ENCODE measurements around the gene SLC49A4. TPM values are rescaled to one million over a fixed set of nuclear protein-coding genes. Genes with fewer than 3 reads are reported as not detected.

The SLC49A4 gene
- total and polyA plus RNA-seq, 2 of the 13 experiments (the other 11 are each of a cell fraction or from before 2014, with no cell fraction given), result 6.5 to 16.3 TPM

DNA sequence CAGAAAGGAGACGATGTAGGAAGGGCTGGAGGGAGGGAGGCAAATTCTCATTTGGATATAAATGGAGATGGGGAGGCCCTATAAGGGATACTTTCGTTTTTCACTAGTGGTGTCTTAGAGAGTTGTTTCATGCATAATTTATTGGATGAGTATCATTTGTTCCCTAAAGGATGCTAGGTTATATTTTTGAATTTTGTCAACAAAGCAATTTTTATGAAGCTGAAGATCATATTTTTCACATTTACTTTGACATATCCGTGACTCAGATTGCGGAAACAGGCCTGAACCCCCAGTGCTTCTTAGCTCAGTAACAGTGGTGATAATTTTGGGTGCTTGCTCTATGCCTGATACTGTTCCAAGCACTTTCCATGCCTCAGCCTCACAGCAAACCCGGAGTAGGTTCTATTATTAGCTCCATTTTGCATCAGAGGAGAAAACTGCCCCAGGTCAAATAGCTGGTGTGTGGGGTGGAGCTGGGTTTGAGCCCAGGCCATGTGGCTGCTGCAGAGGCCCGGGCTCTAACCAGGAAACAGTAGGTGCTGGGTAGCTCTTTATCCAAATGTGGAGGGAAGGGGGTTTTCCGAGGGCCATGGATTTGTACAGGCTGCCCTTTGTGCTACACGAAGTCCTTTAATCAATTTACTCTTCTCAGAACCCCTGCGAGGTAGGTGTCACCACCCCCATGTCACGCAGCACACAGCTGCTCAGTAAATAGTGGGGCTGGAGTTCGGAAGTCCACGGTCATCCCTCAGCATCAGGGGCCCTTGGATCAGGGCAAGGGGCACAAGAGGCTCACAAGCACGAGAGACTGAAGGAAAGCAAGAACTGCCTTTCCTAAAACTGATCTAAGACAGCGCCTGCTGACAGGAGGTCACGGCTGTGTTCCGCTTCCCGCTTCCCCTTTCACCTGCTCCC is 99.1 kb downstream of the SLC49A4 start (continued):
- TF ChIP-seq, protein P1, sequence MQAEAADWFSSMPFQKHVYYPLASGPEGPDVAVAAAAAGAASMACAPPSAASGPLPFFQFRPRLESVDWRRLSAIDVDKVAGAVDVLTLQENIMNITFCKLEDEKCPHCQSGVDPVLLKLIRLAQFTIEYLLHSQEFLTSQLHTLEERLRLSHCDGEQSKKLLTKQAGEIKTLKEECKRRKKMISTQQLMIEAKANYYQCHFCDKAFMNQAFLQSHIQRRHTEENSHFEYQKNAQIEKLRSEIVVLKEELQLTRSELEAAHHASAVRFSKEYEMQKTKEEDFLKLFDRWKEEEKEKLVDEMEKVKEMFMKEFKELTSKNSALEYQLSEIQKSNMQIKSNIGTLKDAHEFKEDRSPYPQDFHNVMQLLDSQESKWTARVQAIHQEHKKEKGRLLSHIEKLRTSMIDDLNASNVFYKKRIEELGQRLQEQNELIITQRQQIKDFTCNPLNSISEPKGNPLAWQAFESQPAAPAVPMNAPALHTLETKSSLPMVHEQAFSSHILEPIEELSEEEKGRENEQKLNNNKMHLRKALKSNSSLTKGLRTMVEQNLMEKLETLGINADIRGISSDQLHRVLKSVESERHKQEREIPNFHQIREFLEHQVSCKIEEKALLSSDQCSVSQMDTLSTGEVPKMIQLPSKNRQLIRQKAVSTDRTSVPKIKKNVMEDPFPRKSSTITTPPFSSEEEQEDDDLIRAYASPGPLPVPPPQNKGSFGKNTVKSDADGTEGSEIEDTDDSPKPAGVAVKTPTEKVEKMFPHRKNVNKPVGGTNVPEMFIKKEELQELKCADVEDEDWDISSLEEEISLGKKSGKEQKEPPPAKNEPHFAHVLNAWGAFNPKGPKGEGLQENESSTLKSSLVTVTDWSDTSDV (CRISPR knock-in tag; IDR thresholded peaks at IDR 0.05), result no peak
- TF ChIP-seq, protein P2, sequence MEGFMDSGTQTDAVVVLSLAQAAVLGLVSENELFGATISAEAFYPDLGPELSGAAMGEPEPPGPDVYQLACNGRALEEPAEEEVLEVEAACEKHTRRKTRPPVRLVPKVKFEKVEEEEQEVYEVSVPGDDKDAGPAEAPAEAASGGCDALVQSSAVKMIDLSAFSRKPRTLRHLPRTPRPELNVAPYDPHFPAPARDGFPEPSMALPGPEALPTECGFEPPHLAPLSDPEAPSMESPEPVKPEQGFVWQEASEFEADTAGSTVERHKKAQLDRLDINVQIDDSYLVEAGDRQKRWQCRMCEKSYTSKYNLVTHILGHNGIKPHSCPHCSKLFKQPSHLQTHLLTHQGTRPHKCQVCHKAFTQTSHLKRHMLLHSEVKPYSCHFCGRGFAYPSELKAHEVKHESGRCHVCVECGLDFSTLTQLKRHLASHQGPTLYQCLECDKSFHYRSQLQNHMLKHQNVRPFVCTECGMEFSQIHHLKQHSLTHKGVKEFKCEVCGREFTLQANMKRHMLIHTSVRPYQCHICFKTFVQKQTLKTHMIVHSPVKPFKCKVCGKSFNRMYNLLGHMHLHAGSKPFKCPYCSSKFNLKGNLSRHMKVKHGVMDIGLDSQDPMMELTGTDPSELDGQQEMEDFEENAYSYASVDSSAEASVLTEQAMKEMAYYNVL (CRISPR knock-in tag; IDR thresholded peaks at IDR 0.05; ENCODE audit: borderline replicate concordance), result peak; percentile 68; the same call in 1 of the 2 replicates
- TF ChIP-seq, protein P3, sequence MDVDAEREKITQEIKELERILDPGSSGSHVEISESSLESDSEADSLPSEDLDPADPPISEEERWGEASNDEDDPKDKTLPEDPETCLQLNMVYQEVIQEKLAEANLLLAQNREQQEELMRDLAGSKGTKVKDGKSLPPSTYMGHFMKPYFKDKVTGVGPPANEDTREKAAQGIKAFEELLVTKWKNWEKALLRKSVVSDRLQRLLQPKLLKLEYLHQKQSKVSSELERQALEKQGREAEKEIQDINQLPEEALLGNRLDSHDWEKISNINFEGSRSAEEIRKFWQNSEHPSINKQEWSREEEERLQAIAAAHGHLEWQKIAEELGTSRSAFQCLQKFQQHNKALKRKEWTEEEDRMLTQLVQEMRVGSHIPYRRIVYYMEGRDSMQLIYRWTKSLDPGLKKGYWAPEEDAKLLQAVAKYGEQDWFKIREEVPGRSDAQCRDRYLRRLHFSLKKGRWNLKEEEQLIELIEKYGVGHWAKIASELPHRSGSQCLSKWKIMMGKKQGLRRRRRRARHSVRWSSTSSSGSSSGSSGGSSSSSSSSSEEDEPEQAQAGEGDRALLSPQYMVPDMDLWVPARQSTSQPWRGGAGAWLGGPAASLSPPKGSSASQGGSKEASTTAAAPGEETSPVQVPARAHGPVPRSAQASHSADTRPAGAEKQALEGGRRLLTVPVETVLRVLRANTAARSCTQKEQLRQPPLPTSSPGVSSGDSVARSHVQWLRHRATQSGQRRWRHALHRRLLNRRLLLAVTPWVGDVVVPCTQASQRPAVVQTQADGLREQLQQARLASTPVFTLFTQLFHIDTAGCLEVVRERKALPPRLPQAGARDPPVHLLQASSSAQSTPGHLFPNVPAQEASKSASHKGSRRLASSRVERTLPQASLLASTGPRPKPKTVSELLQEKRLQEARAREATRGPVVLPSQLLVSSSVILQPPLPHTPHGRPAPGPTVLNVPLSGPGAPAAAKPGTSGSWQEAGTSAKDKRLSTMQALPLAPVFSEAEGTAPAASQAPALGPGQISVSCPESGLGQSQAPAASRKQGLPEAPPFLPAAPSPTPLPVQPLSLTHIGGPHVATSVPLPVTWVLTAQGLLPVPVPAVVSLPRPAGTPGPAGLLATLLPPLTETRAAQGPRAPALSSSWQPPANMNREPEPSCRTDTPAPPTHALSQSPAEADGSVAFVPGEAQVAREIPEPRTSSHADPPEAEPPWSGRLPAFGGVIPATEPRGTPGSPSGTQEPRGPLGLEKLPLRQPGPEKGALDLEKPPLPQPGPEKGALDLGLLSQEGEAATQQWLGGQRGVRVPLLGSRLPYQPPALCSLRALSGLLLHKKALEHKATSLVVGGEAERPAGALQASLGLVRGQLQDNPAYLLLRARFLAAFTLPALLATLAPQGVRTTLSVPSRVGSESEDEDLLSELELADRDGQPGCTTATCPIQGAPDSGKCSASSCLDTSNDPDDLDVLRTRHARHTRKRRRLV (CRISPR knock-in tag; IDR thresholded peaks at IDR 0.05), result no peak
- peak; percentile 30; the same call in 1 of the 2 replicates for TF ChIP-seq FOXC1 (CRISPR knock-in tag; IDR thresholded peaks at IDR 0.05; ENCODE audit: borderline replicate concordance)
- TF ChIP-seq ZIK1 (CRISPR knock-in tag; IDR thresholded peaks at IDR 0.05; ENCODE audit: borderline replicate concordance, low read depth), result no peak
- TF ChIP-seq NR2C2 (CRISPR knock-in tag; IDR thresholded peaks at IDR 0.05; ENCODE audit: borderline replicate concordance), result no peak
- TF ChIP-seq SOX5 (CRISPR knock-in tag; IDR thresholded peaks at IDR 0.05; ENCODE audit: borderline replicate concordance), result peak; percentile 45; the same call in 1 of the 2 replicates
- TF ChIP-seq ZNF30 (CRISPR knock-in tag; IDR thresholded peaks at IDR 0.05), result peak; percentile 29; the same call in 1 of the 2 replicates
- 0 out of 2 replicates have a peak, but pooled peaks have one; percentile 49 for TF ChIP-seq ZKSCAN8 (CRISPR knock-in tag; IDR thresholded peaks at IDR 0.05; ENCODE audit: borderline replicate concordance)
- TF ChIP-seq, protein P4, sequence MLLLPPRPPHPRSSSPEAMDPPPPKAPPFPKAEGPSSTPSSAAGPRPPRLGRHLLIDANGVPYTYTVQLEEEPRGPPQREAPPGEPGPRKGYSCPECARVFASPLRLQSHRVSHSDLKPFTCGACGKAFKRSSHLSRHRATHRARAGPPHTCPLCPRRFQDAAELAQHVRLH (CRISPR knock-in tag; IDR thresholded peaks at IDR 0.05; ENCODE audit: borderline replicate concordance, low read depth), result no peak
- 0 out of 2 replicates have a peak, but pooled peaks have one; percentile 19 for TF ChIP-seq KLF6 (CRISPR knock-in tag; IDR thresholded peaks at IDR 0.05)
- no peak for TF ChIP-seq ZNF234 (CRISPR knock-in tag; conservative IDR thresholded peaks at IDR 0.05)
- TF ChIP-seq ZNF484 (CRISPR knock-in tag; IDR thresholded peaks at IDR 0.05; ENCODE audit: borderline replicate concordance, low read depth), result no peak
- 0 out of 2 replicates have a peak, but pooled peaks have one; percentile 59 for TF ChIP-seq SMAD3 (CRISPR knock-in tag; IDR thresholded peaks at IDR 0.05)
- TF ChIP-seq, protein P5, sequence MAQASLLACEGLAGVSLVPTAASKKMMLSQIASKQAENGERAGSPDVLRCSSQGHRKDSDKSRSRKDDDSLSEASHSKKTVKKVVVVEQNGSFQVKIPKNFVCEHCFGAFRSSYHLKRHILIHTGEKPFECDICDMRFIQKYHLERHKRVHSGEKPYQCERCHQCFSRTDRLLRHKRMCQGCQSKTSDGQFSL (CRISPR knock-in tag; IDR thresholded peaks at IDR 0.05), result no peak
- no peak for TF ChIP-seq MTF2 (CRISPR knock-in tag; IDR thresholded peaks at IDR 0.05; ENCODE audit: borderline replicate concordance)
- TF ChIP-seq ZMYM2 (CRISPR knock-in tag; IDR thresholded peaks at IDR 0.05), result peak; percentile 57; the same call in 1 of the 2 replicates

Data from HepG2 (cell line).